Activated T-helper 2 cell treated with anti-CD3 and anti-CD28 coated beads, Interferon-gamma antibody, Interleukin-2, Interleukin-4, amounts not matched to agents 10 μg/mL and 5 μg/mL and 100 μg/mL, durations not matched to agents 14 hours and 24 hours and 36 hours (primary cell): ENCODE results near the gene CYS1. TPM values are rescaled to one million over a fixed set of nuclear protein-coding genes. Genes with fewer than 3 reads are reported as not detected.

Source experiments
- DNase-seq: peaks from one replicate; pipeline ENCODE4 v3.0.0; 2021; ENCODE audit warnings: low spot score
- H3K27ac Mint-ChIP-seq: one replicate; pipeline ENCODE4 v1.8.0; 2021; ENCODE audit warnings: mixed read lengths
- H3K27me3 Mint-ChIP-seq: one replicate; pipeline ENCODE4 v1.8.0; 2021; ENCODE audit warnings: low read depth, mixed read lengths
- H3K36me3 Mint-ChIP-seq: one replicate; pipeline ENCODE4 v1.8.0; 2021; ENCODE audit warnings: low read depth, mixed read lengths
- H3K4me1 Mint-ChIP-seq: one replicate; pipeline ENCODE4 v1.8.0; 2021; ENCODE audit warnings: low read depth, mixed read lengths
- H3K4me3 Mint-ChIP-seq: one replicate; pipeline ENCODE4 v1.8.0; 2021; ENCODE audit warnings: low read depth, mild to moderate bottlenecking, moderate library complexity, mixed read lengths
- H3K9me3 Mint-ChIP-seq: one replicate; pipeline ENCODE4 v1.8.0; 2021; ENCODE audit warnings: mixed read lengths
- intact Hi-C: fragments of 100-400 bp; cut with micrococcal nuclease; formaldehyde crosslinking; loops from one replicate; pipeline ENCODE4 v1.15.1; 2023
- total RNA-seq: library from RNA; stranded (reverse); gene quantifications from 2 replicates; pipeline ENCODE4 v1.2.3, GENCODE V29; 2022

CYS1 gene
- total RNA-seq, 1 donor from 2014 or later, result 0.89 TPM

- H3K4me1 Mint-ChIP-seq, result no peaks in the 10 kb centered on the region
Measured at GRCh38 chr2:10007921-10008808, 72.0 kb downstream of the CYS1 start.

GRCh38 chr2:10007435-10007834, 72.8 kb downstream of the CYS1 start:
- H3K27ac Mint-ChIP-seq, result no peak overlapping the region
- intact Hi-C loops, result no loop called here
- H3K27me3 Mint-ChIP-seq, result no peaks in the 10 kb centered on the region
- H3K9me3 Mint-ChIP-seq, result no peaks in the 10 kb centered on the region
- no peak overlapping the region for H3K4me3 Mint-ChIP-seq
- no peaks in the 10 kb centered on the region for H3K4me1 Mint-ChIP-seq
- DNase-seq, result no peak
- no peaks in the 10 kb centered on the region for H3K36me3 Mint-ChIP-seq

More at GRCh38 chr2:10007921-10008808, 72.0 kb downstream of the CYS1 start:
- Mint-ChIP-seq H3K36me3 (no peaks in the 10 kb centered on the region), H3K4me3 (no peak overlapping the region), H3K9me3 (no peaks in the 10 kb centered on the region), H3K27me3 (no peaks in the 10 kb centered on the region), H3K27ac (no peak overlapping the region)
- intact Hi-C loops, result no loop called here
- no peak for DNase-seq

Other genes starting within 250 kb of the CYS1 start
- 29.3 and 32.4 TPM in 2 replicates for gene TAF1B, start 236.9 kb downstream of the CYS1 start, total RNA-seq
- 0.90 and 1.4 TPM in 2 replicates for gene GRHL1, start 128.7 kb downstream of the CYS1 start, total RNA-seq
- gene KLF11, start 36.9 kb downstream of the CYS1 start, total RNA-seq, result 7.9 and 9.2 TPM in 2 replicates
- 374 TPM in 2 replicates for gene RRM2, start 42.3 kb upstream of the CYS1 start, total RNA-seq
- 102 and 110 TPM in 2 replicates for gene HPCAL1, start 222.5 kb upstream of the CYS1 start, total RNA-seq